Measurements from ENCODE around the gene MRPL53. TPM values are rescaled to one million over a fixed set of nuclear protein-coding genes. Genes with fewer than 3 reads are reported as not detected.

MRPL53 gene
- total RNA-seq, 1 experiment from 2014 or later: 86.9 TPM

DNA sequence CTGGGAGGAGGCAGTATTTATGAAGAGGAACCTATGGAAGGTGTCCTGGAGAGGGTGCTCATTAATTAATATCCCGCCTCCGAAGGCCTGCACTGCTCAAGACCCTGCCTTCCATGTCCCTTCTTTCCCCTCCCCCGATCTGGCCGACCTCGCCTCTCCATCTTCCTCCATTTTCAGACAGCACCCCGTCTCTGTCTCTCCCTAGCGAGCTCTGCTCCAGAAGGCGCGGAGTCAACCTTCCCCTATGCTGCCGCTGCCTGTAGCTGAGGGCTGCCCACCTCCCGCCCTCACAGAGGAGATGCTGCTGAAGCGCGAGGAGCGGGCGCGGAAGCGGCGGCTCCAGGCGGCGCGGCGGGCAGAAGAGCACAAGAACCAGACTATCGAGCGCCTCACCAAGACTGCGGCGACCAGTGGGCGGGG, 15.3 kb downstream of the MRPL53 start:
- POLR2A ChIA-PET (ENCODE audit: unreplicated experiment): interaction anchor here (0.6 kb wide), 2 partner anchors 24 to 51 kb away, joined by 3 to 6 read pairs; no protein-coding TSS in a partner anchor
- H3F3A ChIP-seq (ENCODE audit: low read length, unreplicated experiment): no peaks in the 10 kb centered on the region
- H3K4me2 ChIP-seq (ENCODE audit: low read length): peak overlapping the region; percentile 99
- no peaks in the 10 kb centered on the region for H4K20me1 ChIP-seq (ENCODE audit: low read length)
- CTCF ChIA-PET: no interaction called here
- no TSS peak for BruUV-seq (replicated peaks)
- peak overlapping the region; percentile 93 for H3K27ac ChIP-seq (ENCODE audit: low read length)
- peaks cover 27% of the 10 kb centered on the region for H3K4me1 ChIP-seq (ENCODE audit: insufficient read depth, low read length)
- TF ChIP-seq, protein P1, sequence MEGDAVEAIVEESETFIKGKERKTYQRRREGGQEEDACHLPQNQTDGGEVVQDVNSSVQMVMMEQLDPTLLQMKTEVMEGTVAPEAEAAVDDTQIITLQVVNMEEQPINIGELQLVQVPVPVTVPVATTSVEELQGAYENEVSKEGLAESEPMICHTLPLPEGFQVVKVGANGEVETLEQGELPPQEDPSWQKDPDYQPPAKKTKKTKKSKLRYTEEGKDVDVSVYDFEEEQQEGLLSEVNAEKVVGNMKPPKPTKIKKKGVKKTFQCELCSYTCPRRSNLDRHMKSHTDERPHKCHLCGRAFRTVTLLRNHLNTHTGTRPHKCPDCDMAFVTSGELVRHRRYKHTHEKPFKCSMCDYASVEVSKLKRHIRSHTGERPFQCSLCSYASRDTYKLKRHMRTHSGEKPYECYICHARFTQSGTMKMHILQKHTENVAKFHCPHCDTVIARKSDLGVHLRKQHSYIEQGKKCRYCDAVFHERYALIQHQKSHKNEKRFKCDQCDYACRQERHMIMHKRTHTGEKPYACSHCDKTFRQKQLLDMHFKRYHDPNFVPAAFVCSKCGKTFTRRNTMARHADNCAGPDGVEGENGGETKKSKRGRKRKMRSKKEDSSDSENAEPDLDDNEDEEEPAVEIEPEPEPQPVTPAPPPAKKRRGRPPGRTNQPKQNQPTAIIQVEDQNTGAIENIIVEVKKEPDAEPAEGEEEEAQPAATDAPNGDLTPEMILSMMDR (conservative IDR thresholded peaks at IDR 0.05; ENCODE audit: low read depth, low read length): no peak
- TF ChIP-seq EZH2phosphoT487 (IDR thresholded peaks at IDR 0.05; ENCODE audit: borderline replicate concordance, low read length): no peak
- no peak for TF ChIP-seq EZH2 (IDR thresholded peaks at IDR 0.05; ENCODE audit: low read length, unreplicated experiment)
- no peaks in the 10 kb centered on the region for H3K27me3 ChIP-seq (ENCODE audit: low read length)
- H3K36me3 ChIP-seq (ENCODE audit: low read depth, low read length): peaks cover 5% of the 10 kb centered on the region; the same call in 1 of the 2 replicates
- ATAC-seq (no peak), DNase-seq (no peak)
- H3K4me3 ChIP-seq (ENCODE audit: low read length): peak overlapping the region; percentile 93
- H3K9me2 ChIP-seq (replicated peaks; ENCODE audit: low read length): no peaks in the 10 kb centered on the region
- H3K9ac ChIP-seq (ENCODE audit: low read length): peak overlapping the region; percentile 92
- peaks cover 32% of the 10 kb centered on the region for H3K79me2 ChIP-seq (ENCODE audit: low read length)
- H3K9me3 ChIP-seq (ENCODE audit: low read length): no peaks in the 10 kb centered on the region
- H2AFZ ChIP-seq (ENCODE audit: low read length): peak overlapping the region; percentile 53
- intact Hi-C loops (cut with micrococcal nuclease): loop anchor here (5.0 kb wide), 1 partner anchor 260 kb away; the partner anchor contains the start of gene MTHFD2

DNA sequence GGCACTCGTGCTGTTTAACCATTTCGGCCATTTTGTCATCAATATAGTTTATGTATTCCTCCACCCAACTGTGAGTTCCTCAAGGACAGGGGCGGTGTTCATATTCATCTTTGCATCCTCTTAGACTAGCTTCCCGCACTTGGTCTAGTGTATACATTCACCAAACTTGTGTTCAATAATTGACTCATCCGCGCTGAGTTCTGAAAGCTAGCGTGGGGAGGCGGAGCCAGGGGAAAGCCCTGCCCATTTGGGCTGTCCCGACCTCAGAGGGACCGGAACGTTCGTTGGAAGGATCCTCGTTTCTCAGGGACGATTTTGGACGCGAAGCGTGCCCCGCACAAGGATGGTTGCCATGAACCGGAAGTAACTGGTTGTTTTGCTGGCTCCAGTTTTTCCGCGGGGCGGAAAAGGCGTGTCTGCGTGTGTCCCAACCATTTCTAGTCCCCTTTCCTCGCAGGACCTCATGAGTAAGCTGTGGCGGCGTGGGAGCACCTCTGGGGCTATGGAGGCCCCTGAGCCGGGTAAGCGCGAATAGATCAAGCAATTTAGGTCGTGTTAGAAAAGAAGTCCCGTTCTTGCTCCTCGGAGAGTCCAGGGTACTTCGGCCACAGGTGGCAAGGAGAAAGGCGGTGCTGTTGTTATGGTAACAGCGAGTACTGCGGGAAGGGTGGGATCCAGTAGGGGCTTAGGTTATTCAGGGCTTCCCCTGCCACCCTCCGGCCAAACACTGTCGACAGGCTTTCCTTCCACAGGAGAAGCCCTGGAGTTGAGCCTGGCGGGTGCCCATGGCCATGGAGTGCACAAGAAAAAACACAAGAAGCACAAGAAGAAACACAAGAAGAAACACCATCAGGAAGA, 17.6 kb downstream of the MRPL53 start, which contains the start of gene INO80B:
TSS of gene INO80B (plus strand) at position 434 of the 858 bp plus-strand sequence. CDS start at position 464, 30 bp downstream.
- no peaks in the 10 kb centered on the region for H3K27me3 ChIP-seq (ENCODE audit: low read length)
- ChIA-PET CTCF (no interaction called here), POLR2A (ENCODE audit: unreplicated experiment) (interaction anchor here (0.7 to 1.3 kb wide), 2 partner anchors 15 to 692 kb away, joined by 3 read pairs; no protein-coding TSS in a partner anchor)
- peak within 1 kb of the TSS; percentile 93 for H3K4me3 ChIP-seq (ENCODE audit: low read length)
- H3K9me3 ChIP-seq (ENCODE audit: low read length): no peaks in the 10 kb centered on the region
- H3K4me1 ChIP-seq (ENCODE audit: insufficient read depth, low read length): peaks cover 27% of the 10 kb centered on the region
- H3F3A ChIP-seq (ENCODE audit: low read length, unreplicated experiment): no peaks in the 10 kb centered on the region
- peak within 1 kb of the TSS; percentile 78 for H3K9ac ChIP-seq (ENCODE audit: low read length)
- DNase-seq: peak; percentile 99
- peak within 1 kb of the TSS; percentile 84 for H2AFZ ChIP-seq (ENCODE audit: low read length)
- TF ChIP-seq EZH2 (IDR thresholded peaks at IDR 0.05; ENCODE audit: low read length, unreplicated experiment) (no peak), EZH2phosphoT487 (IDR thresholded peaks at IDR 0.05; ENCODE audit: borderline replicate concordance, low read length) (no peak)
- TF ChIP-seq, protein P1 (conservative IDR thresholded peaks at IDR 0.05; ENCODE audit: low read depth, low read length): no peak
- no peaks in the 10 kb centered on the region; the same call in 1 of the 2 replicates for H3K36me3 ChIP-seq (ENCODE audit: low read depth, low read length)
- TSS peak; percentile 43 for BruUV-seq (replicated peaks)
- peak; percentile 29 for ATAC-seq
- intact Hi-C loops (cut with micrococcal nuclease): loop anchor here (1.0 to 5.0 kb wide), 4 partner anchors 15 to 258 kb away; partner anchors contain the start of genes CCDC142, MTHFD2 and PCGF1
- no peaks in the 10 kb centered on the region for H3K9me2 ChIP-seq (replicated peaks; ENCODE audit: low read length)
- H4K20me1 ChIP-seq (ENCODE audit: low read length): no peaks in the 10 kb centered on the region
- peaks cover 32% of the 10 kb centered on the region for H3K79me2 ChIP-seq (ENCODE audit: low read length)
- H3K4me2 ChIP-seq (ENCODE audit: low read length): peak within 1 kb of the TSS; percentile 99
- H3K27ac ChIP-seq (ENCODE audit: low read length): no peak within 1 kb of the TSS

Measured in PC-3 (cell line).